GM19455 (cell line): ENCODE results near the gene ATRX.
"Not testable (repeated sequence)": the region's sequence is repeated elsewhere in the genome, so short reads cannot be mapped to it uniquely, and the experiment has no call there.

Source experiments
- ATAC-seq: cut with Tn5 transposase; IDR thresholded peaks from one replicate; pipeline ENCODE4 v1.9.1; 2021; ENCODE audit not compliant: unreplicated experiment

ATRX gene

DNA sequence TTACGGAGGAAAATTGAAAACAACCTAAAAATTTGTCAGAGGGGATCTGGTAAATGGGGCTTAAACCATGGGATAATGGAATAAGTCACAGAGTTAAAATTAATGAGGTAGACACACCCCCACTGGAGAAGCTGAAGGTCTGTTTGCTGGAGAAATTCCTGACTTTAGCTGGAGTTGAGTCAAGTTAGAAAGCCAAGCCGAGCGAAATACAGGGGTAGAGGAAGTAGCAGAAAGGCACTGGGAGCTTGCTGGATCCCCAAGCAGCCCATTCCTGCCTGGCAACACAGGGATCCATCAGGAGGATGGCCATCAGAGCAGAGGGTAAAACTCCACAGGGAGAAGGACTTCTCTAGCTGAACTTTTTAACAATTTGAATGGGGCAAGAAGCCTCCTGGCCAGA, 163.8 kb downstream of the ATRX start:
- ATAC-seq = no peak

DNA sequence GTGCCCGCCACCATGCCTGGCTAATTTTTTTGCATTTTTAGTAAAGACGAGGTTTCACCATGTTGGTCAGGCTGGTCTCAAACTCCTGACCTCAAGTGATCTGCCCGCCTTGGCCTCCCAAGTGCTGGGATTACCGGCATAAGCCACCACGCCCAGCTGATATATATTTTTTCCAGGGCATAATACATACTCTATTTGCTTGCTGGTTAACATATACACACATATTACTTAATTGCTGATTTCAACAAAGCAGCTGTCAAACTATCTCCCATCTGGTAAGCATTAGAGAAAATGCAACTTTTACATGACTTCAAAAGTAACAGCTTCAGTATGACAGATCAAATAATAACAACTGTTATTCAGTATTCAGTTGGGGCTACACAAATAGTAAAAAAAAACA, 164.6 kb downstream of the ATRX start:
- not testable (repeated sequence) for ATAC-seq

DNA sequence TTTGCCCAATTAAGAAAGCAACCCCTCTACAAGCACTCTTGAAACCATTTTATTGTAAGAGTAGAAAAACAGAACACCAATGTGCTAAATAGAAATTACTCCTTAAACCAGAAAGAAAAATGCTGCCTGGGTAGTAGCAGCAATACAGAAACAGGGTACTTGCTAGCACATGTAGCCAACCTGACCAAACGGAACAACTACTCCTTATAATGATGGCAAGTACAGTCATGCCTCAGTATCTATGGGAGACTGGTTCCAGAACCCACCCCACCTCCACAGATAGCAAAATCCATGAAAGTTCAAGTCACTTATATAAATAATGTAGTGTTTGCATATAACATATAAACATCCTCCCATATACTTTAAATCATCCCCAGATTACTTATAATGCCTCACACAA, 168.8 kb downstream of the ATRX start:
- no peak for ATAC-seq

DNA sequence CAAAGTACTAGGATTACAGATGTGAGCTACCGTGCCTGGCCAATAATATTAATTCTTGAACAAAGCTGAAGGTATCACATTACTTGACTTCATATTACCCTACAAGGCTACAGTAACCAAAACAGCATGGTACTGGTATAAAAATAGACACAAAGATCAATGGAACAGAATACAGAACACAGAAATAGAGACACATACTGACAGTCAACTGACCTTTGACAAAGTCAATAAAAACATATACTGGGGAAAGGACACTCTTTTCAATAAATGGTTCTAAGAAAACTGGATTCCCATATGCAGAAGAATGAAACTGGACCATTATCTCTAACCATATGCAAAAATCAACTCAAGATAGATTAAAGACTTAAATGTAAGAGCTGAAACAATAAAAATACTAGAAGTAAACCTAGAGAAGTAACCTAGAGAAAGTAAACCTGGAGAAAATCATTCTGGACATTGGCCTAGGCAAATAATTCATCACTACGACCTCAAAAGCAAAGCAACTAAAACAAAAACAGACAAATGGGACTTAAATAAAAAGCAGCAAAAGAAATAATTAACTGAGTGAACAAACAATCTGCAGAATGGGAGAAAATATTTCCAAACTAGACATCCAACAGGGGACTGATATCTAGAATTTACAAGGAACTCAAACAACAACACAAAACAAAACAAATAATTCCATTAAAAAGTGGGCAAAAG, 182.2 kb downstream of the ATRX start:
- no peak for ATAC-seq

DNA sequence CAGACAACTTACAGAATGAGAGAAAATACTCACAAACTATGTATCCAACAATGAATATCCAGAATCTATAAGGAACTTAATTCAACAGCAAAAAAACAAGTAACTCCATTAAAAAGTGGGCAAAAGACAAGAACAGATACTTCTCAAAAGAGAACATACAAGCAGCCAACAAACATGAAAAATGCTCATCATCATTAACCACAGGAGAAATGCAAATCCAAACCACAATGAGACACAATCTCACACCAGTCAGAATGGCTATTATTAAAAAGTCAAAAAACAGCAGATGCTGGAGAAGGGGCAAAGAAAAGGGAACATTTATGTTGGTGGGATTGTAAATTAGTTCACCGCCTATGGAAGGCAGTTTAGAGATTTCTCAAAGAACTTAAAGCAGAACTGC, 188.5 kb downstream of the ATRX start:
- no peak for ATAC-seq

DNA sequence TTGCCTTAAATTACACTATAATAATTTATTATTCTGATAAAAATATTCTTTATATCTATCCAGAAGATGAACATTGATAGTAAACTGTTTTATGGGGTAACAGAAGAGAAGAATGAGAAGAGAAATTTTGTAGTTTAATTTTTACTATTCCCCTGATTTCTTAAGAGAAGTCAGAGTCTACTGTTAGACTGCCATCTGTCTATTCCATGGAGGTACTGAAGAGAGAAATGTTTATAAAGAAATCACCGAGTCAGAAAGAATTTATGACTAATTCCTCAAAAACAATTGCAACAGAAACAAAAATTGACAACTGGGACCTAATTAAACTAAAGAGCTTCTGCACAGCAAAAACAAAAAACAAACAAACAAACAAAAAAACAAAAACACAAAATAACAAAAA, 188.9 kb downstream of the ATRX start:
- ATAC-seq = no peak

DNA sequence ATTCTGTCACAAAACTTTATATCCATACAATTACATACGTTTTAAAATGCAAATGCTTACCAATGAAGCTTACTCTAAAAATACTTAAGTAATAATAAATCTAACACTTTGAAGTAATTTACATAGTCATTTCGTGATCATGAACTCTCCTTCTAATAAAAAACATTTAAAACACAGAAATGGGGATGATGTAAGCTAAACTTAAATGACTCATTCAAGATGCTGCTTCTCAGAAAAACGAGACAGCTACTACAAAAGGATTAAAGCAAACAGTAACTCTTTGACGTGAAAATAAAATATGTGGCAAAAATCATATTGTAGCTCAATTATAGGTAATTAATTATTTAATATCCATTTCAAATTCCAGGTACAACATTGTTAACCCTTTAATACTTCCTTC, 190.2 kb downstream of the ATRX start:
- ATAC-seq = no peak

DNA sequence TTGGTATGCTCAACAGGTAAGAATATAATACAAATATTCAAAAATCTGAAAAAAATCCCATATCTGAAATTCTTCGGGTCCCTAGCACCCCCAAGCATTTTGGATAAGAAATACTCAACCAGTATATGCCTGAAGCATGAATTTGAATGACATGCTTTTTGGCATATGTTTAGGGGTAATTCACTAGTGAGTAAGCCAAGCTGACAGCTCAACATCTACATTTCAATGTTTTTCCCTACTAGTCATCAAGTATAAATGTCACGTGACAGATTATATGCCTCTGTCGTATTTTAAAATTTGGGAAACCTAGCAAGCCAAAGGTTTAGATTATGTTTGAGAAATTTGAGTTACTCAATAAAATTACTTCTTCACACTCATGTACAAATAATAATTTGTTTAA, 213.7 kb downstream of the ATRX start:
- no peak for ATAC-seq

DNA sequence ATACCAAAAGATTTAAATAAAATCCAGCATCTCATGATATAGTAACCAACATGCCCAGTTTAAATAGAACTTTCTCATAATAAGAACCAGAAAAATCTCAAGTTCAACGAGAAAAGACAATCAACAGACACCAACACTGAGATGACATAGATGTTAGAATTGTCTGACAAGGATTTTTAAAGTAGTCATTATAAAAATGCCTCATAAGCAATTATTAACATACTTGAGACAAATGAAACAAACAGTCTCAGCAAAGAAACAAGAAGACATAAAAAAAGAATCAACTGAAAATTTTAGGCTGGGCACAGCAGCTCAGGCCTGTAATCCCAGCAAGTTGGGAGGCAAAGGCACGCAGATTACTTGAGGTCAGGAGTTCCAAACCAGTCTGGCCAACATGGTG, 220.7 kb downstream of the ATRX start:
- ATAC-seq = no peak

DNA sequence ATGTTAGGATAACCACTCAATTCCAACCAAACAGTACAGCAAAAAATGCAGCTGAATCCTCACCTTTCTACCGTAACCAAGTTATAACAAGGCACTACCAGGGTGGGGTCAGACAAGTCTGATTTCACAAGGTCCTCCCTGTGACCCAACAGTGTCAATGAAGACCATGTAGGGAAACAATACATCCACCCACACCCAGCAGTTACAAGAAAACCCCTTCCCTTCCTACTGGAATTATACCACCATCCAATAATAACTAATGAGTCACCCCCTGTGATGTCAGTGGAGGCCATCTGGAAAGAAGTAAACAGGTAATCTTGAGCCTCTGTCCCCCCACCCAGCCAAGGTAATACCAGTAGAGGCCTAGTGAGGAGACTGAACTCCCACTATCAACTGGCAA, 221.2 kb downstream of the ATRX start:
- ATAC-seq = no peak

DNA sequence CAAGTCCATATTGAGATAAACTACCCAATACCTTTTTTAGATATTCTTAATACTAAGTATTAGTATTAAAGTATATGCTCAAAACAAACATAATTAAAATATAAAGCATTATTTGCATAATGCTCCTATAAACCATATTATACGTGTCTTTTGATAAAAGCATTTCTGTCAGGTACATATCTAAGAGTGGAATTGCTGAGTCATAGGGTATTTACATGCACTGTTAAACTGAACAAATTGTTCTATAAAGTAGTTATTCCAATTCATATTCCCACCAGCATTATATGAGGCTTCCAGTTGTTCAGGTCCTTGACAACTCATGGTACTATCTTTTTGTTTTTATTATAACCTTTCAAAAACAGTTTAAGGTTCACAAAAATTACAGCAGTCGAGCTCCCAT, 224.6 kb downstream of the ATRX start:
- no peak for ATAC-seq

DNA sequence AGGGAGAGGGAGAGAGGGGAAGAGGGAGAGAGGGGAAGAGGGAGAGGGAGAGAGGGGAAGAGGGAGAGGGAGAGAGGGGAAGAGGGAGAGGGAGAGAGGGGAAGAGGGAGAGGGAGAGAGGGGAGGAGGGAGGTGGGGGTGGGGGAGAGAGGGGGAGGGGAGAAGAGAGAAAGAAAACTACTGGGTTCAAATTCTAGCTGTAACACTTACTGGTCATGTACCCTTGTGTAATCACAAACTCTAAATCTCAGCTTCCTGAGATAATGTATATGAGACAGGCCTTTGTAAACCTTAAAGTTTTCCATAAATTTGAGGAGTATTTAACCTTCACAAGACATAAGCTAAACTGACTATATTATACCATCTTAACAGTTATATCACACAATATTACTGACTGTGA, 229.7 kb downstream of the ATRX start:
- no peak for ATAC-seq

DNA sequence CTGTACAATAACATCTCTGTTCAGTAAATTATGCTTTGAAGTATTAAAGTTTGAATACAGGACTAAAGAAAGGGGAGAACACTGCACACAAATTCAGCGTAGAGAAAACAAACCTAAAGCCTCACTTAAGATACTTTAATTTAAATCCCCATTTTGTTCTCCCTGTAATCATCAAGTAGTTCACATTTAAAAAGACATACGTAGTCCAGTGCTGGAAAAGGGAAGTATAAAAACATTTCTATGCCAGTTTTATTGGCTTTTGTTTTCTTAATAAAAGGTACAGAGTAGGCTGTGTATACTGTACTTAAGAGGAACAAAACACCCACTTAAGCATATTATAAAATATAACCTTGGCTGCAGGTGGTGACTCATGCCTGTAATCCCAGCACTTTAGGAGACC, 237.3 kb downstream of the ATRX start:
- ATAC-seq = no peak

DNA sequence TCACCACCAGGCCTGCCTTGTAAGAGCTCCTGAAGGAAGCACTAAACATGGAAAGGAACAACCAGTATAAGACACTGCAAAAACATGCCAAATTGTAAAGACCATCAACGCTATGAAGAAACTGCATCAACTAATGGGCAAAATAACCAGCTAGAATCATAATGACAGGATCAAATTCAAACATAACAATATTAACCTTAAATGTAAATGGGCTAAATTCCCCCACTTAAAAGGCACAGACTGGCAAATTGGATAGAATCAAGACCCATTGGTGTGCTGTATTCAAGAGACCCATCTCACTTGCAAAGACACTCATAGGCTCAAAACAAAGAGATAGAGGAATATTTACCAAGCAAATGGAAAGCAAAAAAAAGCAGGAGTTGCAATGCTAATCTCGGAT, 246.2 kb downstream of the ATRX start:
- not testable (repeated sequence) for ATAC-seq

DNA sequence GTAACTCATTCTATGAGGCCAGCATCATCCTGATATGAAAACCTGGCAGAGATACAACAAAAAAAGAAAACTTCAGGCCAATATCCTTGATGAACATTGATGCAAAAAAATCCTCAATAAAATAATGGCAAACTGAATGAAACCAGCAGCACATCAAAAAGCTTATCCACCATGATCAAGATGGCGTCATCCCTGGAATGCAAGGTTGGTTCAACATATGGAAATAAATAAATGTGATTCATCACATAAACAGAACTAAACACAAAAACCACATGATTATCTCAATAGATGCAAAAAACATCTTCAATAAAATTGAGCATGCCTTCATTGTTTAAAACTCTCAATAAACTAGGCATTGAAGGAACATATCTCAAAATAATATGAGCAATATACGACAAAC, 254.8 kb downstream of the ATRX start:
- not testable (repeated sequence) for ATAC-seq

DNA sequence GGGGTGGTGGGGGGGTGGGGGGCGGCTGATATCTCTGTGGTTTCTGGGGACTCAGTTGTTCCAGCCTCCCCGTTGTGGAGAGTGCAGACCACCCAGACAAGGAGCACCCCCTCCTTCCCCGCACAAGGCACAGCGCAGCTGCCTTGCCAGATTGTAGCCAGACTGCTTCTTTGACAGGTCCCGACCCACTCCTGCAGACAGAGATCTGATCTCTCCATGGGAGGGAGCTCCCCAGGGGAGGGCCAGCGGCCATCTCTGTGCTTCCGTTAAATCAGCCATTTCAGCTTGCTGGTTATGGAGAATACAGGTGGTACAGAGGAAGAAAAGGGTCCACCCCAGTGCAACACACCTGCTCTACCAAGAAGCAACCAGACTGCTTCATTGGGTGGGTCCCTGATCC, 258.0 kb downstream of the ATRX start:
- no peak for ATAC-seq

DNA sequence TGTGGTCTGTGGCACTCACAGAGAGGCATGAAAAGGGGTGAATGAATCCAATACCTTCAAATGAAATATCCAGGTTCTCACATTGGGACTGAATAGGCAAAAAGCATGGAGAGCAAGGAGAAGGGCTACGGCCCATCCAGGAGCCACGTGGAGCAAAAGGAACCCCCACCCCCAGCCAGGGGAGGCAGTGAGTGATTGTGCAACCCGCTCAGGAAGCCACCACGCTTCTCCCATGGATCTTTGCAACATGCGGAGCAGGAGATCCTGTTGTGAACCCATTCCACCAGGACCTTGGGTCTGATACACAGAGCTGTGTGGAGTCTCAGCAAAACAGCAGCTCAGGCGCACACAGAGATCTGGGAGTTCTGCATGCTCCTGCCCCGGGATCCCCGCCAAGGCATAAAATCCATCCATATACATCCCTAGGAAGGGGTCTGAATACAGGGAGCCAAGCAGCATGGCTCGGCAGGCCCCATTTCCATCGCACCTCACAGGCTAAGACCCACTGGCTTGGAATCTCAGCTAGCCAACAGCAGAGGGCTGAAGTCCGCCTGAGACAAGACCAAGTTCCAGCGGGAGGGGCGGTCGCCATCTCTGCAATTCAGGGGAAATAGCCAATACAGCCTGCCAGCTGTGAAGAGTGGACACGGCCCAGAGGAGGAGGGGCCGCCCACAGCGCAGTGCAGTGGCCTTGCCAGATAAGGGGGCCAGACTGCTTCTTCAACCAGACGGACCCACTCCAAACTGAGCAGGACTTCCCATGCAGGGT, 258.6 kb downstream of the ATRX start:
- ATAC-seq = no peak

DNA sequence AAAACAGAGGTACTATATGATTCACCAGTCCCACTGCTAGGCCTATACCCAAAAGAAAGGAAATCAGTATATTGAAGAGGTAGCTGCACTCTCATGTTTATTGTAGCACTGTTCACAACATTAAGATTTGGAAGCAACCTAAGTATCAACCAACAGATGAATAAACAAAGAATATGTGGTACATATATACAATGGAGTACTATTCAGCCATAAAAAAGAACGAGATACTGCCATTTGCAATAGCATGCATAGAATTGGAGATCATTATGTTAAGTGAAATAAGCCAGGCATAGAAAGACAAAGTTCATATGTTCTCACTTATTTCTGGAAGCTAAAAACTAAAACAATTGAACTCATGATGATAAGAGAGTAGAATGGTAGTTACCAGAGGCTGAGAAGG, 266.3 kb downstream of the ATRX start:
- no peak for ATAC-seq

DNA sequence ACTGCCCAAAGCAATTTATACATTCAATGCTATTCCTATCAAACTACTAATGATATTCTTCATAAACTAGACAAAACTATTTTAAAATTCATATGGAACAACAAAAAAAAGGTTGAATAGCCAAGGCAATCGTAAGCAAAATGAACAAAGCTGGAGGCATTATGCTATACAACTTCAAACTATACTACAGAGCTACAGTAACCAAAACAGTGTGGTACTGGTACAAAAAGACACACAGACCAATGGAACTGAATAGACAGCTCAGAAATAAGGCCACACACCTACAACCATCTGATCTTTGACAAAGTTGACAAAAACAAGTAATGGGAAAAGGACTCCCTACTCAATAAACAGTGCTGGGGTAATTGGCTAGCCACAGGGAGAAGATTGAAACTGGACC, 271.8 kb downstream of the ATRX start:
- ATAC-seq = no peak

DNA sequence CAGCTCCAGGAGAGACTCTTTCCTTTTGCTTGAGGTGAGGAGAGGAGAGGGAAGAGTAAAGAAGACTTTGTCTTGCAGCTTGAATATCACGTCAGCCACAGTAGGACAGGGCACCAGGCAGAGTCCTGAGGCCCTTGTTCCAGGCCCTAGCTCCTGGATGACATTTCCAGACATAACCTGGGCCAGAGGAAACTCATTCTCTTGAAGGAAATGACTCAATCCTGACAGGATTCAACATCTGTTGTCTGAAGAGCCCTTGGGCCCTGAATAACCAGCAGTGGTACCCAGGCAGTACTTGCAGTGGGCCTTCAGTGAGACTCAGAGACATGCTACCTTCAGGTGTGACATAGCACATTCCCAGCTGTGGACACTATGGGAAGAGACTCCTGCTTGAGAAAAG, 276.0 kb downstream of the ATRX start:
- ATAC-seq = no peak

DNA sequence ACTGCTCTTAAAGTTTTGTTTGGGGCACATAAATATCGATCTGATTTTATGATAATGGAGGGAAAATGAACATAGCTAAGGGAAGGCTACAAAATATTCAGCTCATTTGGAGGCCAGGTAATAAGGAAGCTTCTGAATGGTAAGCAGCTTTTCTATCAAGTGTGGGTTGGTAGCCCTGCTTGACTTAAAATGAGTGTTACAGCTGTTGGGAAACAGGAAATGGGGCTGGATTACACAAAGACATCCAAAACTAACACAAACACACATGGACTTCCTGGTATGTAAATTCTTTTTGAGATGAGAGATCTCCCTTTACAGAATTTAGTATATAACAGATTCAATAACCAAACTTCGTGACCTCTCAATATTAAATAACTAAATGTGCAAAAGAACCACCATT, 280.8 kb downstream of the ATRX start:
- no peak for ATAC-seq

DNA sequence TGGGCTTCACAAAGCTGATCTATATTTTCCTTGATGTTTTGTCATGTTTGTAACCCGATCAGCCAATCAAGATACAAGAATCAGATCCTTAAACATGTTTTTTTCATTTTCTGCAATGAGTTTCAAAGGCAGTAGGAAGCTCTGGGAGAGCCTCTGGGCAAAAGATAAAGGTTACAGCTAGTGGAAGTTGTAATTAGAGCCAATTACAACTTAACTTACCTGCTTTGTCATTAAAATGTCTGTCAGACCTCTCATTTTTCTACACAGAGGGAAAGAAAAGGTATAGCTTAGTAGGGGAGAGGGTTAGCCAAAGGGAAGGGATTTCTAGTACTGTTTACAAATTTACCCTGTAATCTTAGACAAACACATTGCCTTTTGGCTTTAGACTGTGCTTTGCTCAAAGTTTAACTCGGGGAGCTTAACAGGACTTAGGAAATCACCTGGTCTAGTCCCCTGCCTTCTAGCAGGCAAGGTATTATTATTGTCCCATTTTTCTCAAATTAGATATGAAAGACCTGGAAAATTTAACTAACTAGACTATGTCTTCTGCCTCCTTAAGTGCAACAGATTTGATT, 283.0 kb downstream of the ATRX start:
- ATAC-seq = no peak
